ENCODE results near the gene ZFP91.

The ZFP91 gene

DNA sequence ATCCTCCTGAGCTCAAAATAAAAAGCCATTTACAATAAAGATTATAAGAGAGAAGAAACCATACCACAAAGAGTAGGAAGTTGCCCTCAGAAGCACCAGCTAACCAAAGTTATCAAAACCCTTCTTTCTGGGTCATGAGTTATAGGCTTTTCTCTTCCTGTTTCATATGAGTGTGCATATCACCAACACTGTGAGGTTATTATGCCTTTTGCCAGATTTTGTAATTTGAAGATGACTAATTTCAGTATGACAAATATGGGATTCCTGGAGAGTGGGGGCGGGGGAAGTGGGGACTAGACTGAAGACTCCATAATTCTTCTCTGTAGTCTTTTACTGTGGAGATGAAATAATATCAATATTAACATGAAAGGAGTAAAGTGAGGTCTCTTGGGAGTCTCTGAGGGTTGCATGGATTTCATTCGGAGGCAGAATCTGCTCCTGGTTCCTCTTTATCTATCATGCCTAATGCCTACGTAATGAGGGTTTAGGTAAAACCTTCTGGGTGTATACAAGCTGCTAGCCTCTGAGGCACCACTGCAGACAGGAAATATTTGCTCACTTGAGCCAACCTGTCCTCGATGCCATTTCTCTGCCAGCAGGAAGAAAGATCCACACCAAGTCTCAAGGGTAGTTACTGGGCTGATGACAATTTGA is 5.3 kb upstream of the ZFP91 start:
- TF ChIP-seq POLR2A (IDR thresholded peaks at IDR 0.05; ENCODE audit: low read depth, low read length) (peak; percentile 88), POLR2AphosphoS5 (IDR thresholded peaks at IDR 0.05; ENCODE audit: low read depth, low read length) (peak; percentile 86), TAF1 (IDR thresholded peaks at IDR 0.05; ENCODE audit: borderline replicate concordance, low read depth, low read length) (peak; percentile 78)
- FAIRE-seq, result peak; percentile 98
- no peak for DNase-seq (ENCODE audit: insufficient read length)

GRCh38 chr11:58574881-58575280 is 4.0 kb upstream of the ZFP91 start:
- FAIRE-seq, result no peak
- DNase-seq (ENCODE audit: insufficient read length), result no peak
- TF ChIP-seq TAF1 (IDR thresholded peaks at IDR 0.05; ENCODE audit: borderline replicate concordance, low read depth, low read length), result no peak

DNA sequence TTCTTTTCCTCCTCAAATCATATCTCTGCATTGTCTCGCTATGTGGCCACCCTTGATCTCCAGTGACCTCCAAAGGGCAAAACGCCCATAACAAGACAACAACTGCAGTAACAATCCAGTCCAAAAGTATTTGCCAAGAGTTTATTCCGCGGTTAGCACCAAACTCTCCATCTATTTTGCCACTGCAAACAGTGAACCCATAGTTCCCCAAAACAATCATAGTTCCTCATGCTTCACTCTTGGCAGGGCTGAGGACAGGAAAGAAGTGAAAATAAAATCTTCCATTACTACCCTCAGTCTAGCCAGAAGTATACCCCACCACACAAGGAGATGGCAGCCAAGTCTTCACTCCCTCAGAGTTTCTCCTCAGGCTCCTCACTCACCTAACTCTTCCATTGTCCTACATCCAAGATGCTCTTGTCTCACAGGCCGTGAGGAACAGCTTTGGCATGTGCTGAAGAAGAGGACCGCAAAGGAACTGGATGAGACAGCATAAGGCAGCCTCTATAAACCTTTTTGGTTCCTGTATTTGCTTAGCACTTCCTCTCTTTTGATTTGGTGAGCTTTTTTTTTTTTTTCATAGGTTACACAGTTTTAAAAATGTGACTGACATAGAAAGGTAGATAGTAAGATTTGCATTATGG is 3.4 kb upstream of the ZFP91 start, which contains the start of gene LPXN:
Gene LPXN, minus strand, starts transcription at position 480 of the 644 bp plus-strand sequence. Its CDS starts 84 bp downstream, at position 396.
- DNase-seq (ENCODE audit: insufficient read length) (no peak), FAIRE-seq (peak; percentile 92)
- TF ChIP-seq POLR2AphosphoS5 (IDR thresholded peaks at IDR 0.05; ENCODE audit: low read depth, low read length) (peak; percentile 99), TAF1 (IDR thresholded peaks at IDR 0.05; ENCODE audit: borderline replicate concordance, low read depth, low read length) (peak; percentile 85; the same call in 1 of the 2 replicates), POLR2A (IDR thresholded peaks at IDR 0.05; ENCODE audit: low read depth, low read length) (peak; percentile 99)

- DNase-seq (ENCODE audit: insufficient read length), result no peak
- TF ChIP-seq POLR2A (IDR thresholded peaks at IDR 0.05; ENCODE audit: low read depth, low read length) (no peak), TAF1 (IDR thresholded peaks at IDR 0.05; ENCODE audit: borderline replicate concordance, low read depth, low read length) (no peak), POLR2AphosphoS5 (IDR thresholded peaks at IDR 0.05; ENCODE audit: low read depth, low read length) (no peak)
- no peak for FAIRE-seq
These were observed 1.9 kb upstream of the ZFP91 start for GRCh38 chr11:58576887-58577471.

- DNase-seq (ENCODE audit: insufficient read length) (no peak), FAIRE-seq (no peak)
These were observed 1.2 kb upstream of the ZFP91 start for GRCh38 chr11:58577555-58578135.

GRCh38 chr11:58578136-58578634 is 678 bp upstream of the ZFP91 start:
- FAIRE-seq (no peak), DNase-seq (ENCODE audit: insufficient read length) (no peak)
- peak; percentile 47; the same call in 1 of the 2 replicates for TF ChIP-seq POLR2A (IDR thresholded peaks at IDR 0.05; ENCODE audit: low read depth, low read length)
- no peak for TF ChIP-seq POLR2AphosphoS5 (IDR thresholded peaks at IDR 0.05; ENCODE audit: low read depth, low read length)
- TF ChIP-seq TAF1 (IDR thresholded peaks at IDR 0.05; ENCODE audit: borderline replicate concordance, low read depth, low read length), result no peak

More at GRCh38 chr11:58577555-58578135, 1.2 kb upstream of the ZFP91 start:
- TF ChIP-seq POLR2AphosphoS5 (IDR thresholded peaks at IDR 0.05; ENCODE audit: low read depth, low read length), result peak; percentile 96
- peak; percentile 84 for TF ChIP-seq POLR2A (IDR thresholded peaks at IDR 0.05; ENCODE audit: low read depth, low read length)
- TF ChIP-seq TAF1 (IDR thresholded peaks at IDR 0.05; ENCODE audit: borderline replicate concordance, low read depth, low read length), result peak; percentile 89

DNA sequence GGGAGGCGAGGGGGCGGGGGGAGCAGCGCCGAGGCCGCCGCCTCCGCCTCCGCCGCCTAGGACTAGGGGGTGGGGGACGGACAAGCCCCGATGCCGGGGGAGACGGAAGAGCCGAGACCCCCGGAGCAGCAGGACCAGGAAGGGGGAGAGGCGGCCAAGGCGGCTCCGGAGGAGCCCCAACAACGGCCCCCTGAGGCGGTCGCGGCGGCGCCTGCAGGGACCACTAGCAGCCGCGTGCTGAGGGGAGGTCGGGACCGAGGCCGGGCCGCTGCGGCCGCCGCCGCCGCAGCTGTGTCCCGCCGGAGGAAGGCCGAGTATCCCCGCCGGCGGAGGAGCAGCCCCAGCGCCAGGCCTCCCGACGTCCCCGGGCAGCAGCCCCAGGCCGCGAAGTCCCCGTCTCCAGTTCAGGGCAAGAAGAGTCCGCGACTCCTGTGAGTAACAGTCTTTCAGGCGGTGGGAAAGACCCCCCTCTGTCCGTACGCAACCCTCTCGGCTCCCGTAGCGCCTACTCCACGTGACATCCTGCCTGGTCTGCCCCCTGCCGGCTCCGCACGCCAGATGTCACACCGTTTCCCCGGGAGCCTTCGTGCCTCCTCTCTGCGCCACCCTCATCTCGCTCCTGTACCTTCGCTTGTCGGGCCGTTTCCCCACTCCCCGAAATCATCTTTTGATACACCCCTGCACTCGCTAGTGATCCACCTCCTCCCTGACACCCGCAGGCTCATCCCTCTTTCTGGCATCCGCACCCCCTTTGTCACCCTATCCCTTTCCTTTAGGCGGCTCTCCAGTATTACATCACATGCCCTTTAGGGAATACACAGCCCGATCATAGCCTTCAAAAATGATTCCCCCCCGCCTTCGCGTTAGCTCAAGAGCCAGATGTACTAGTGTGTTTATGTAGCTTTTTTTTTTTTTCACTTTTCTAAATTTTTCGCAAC is 598 bp downstream of the ZFP91 start:
- TF ChIP-seq POLR2AphosphoS5 (IDR thresholded peaks at IDR 0.05; ENCODE audit: low read depth, low read length) (peak; percentile 99), POLR2A (IDR thresholded peaks at IDR 0.05; ENCODE audit: low read depth, low read length) (peak; percentile 98), TAF1 (IDR thresholded peaks at IDR 0.05; ENCODE audit: borderline replicate concordance, low read depth, low read length) (peak; percentile 92)
- FAIRE-seq, result peak; percentile 100
- DNase-seq (ENCODE audit: insufficient read length), result no peak

DNA sequence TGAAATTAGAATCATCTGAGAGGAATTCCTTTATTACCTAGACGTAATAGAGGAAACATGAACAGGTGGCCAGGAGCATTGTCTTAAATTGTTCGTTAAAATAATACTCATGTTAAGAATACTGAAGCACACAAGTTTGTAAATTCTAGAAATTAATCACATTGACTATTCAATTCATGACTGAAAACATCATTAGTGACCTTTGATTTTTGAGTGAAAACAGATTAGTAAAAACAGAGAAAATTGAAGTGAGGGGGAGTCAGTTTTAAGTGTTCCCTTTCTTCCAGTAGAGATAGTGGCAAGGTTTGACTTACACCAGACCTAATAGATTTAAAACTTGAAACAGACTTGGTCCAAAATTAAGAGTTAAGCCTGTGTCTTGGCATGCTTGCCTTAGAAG is 1.4 kb downstream of the ZFP91 start:
- TF ChIP-seq POLR2A (IDR thresholded peaks at IDR 0.05; ENCODE audit: low read depth, low read length), result no peak
- no peak for TF ChIP-seq TAF1 (IDR thresholded peaks at IDR 0.05; ENCODE audit: borderline replicate concordance, low read depth, low read length)
- TF ChIP-seq POLR2AphosphoS5 (IDR thresholded peaks at IDR 0.05; ENCODE audit: low read depth, low read length), result no peak
- FAIRE-seq (no peak), DNase-seq (ENCODE audit: insufficient read length) (no peak)

GRCh38 chr11:58582437-58582836 is 3.6 kb downstream of the ZFP91 start:
- TF ChIP-seq POLR2A (IDR thresholded peaks at IDR 0.05; ENCODE audit: low read depth, low read length) (no peak), TAF1 (IDR thresholded peaks at IDR 0.05; ENCODE audit: borderline replicate concordance, low read depth, low read length) (no peak), POLR2AphosphoS5 (IDR thresholded peaks at IDR 0.05; ENCODE audit: low read depth, low read length) (no peak)
- no peak for DNase-seq (ENCODE audit: insufficient read length)
- no peak for FAIRE-seq

DNA sequence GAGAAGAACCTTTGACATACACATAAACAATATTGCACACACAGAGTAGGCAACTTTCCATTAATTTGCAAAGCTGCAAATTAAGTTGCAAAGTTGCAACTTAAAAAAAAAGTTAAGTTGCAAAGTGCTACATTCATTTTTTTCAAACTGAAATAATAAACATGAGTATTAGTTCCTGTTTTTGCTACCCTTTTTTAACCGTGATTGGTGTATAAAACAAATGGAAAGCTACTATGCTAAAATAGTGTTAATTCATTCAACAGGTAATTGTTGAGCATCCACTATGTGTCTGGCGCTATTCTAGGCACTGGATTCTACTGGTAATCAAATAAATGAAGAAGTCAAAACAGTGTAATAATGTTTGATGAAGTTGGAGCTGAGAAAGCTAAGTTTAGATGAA is 8.1 kb downstream of the ZFP91 start:
- TF ChIP-seq POLR2A (IDR thresholded peaks at IDR 0.05; ENCODE audit: low read depth, low read length), result no peak
- no peak for TF ChIP-seq POLR2AphosphoS5 (IDR thresholded peaks at IDR 0.05; ENCODE audit: low read depth, low read length)
- TF ChIP-seq TAF1 (IDR thresholded peaks at IDR 0.05; ENCODE audit: borderline replicate concordance, low read depth, low read length), result no peak
- no peak for DNase-seq (ENCODE audit: insufficient read length)
- FAIRE-seq, result peak; percentile 73
